CD8-positive, alpha-beta memory T cell (primary cell): ENCODE results near the gene PAX5. TPM values are rescaled to one million over a fixed set of nuclear protein-coding genes. Genes with fewer than 3 reads are reported as not detected.

Source experiments
- CTCF ChIA-PET: fragments of 350-600 bp; sonication (Branson Sonifier 250); formaldehyde crosslinking; loops from one replicate; lab custom pipeline; 2021; ENCODE audit warnings: antibody characterized with exemption; lab: Charles Lee
- POLR2A ChIA-PET: fragments of 350-600 bp; sonication (Branson Sonifier 250); formaldehyde crosslinking; loops from one replicate; lab custom pipeline; 2021; ENCODE audit warnings: antibody characterized with exemption; lab: Charles Lee
- DNase-seq, 5 donors: peaks; one replicate each; pipeline versions ENCODE4 v3.0.0 to v3.0.0-alpha.2; 2020 to 2022; ENCODE audit warnings: mixed read lengths in 1 of 5
- H3K27ac ChIP-seq: one replicate; pipeline ENCODE4 v1.7.0; 2013; ENCODE audit warnings: low read depth, mild to moderate bottlenecking, low read length, moderate library complexity
- H3K27me3 ChIP-seq: 2 replicates; pipeline ENCODE4 v1.7.0; 2013; ENCODE audit warnings: low read length, mild to moderate bottlenecking; ENCODE audit not compliant: insufficient read depth, poor library complexity, severe bottlenecking
- H3K36me3 ChIP-seq: 2 replicates; pipeline ENCODE4 v1.7.0; 2013; ENCODE audit warnings: mild to moderate bottlenecking, low read length, moderate library complexity; ENCODE audit not compliant: insufficient read depth
- H3K4me1 ChIP-seq: 2 replicates; pipeline ENCODE4 v1.7.0; 2013; ENCODE audit warnings: mild to moderate bottlenecking, low read length, moderate library complexity; ENCODE audit not compliant: insufficient read depth
- H3K4me3 ChIP-seq: 2 replicates; pipeline ENCODE4 v1.7.0; 2013; ENCODE audit warnings: mild to moderate bottlenecking, low read length
- H3K9me3 ChIP-seq: 2 replicates; pipeline ENCODE4 v1.7.0; 2013; ENCODE audit warnings: mild to moderate bottlenecking, low read length
- H3K27ac Mint-ChIP-seq, 8 donors: one replicate each; pipeline ENCODE4 v1.8.0; 2020 to 2021; ENCODE audit warnings: mixed read lengths in 8 of 8, mild to moderate bottlenecking in 6 of 8, inconsistent platforms in 3 of 8, moderate library complexity in 3 of 8
- H3K27me3 Mint-ChIP-seq, 2 donors: one replicate each; pipeline ENCODE4 v1.8.0; 2020 to 2021; ENCODE audit warnings: mixed read lengths in 2 of 2, mild to moderate bottlenecking in 1 of 2, moderate library complexity in 1 of 2
- H3K36me3 Mint-ChIP-seq, 3 donors: one replicate each; pipeline ENCODE4 v1.8.0; 2020 to 2021; ENCODE audit warnings: mixed read lengths in 3 of 3, inconsistent platforms in 1 of 3, mild to moderate bottlenecking in 1 of 3
- H3K4me1 Mint-ChIP-seq, 3 donors: one replicate each; pipeline ENCODE4 v1.8.0; 2020 to 2021; ENCODE audit warnings: mixed read lengths in 3 of 3, inconsistent platforms in 1 of 3, mild to moderate bottlenecking in 1 of 3
- H3K4me3 Mint-ChIP-seq, 7 donors: one replicate each; pipeline ENCODE4 v1.8.0; 2020 to 2021; ENCODE audit warnings: mixed read lengths in 7 of 7, mild to moderate bottlenecking in 6 of 7, moderate library complexity in 4 of 7, inconsistent platforms in 2 of 7
- H3K9me3 Mint-ChIP-seq, 5 donors: one replicate each; pipeline ENCODE4 v1.8.0; 2020 to 2022; ENCODE audit warnings: mixed read lengths in 5 of 5, mild to moderate bottlenecking in 3 of 5, moderate library complexity in 2 of 5, inconsistent platforms in 1 of 5
- polyA plus RNA-seq: library from polyadenylated mRNA; unstranded; fragments of 300-500 nt; fragmentation: Illumina TruSeq; gene quantifications from one replicate; pipeline ENCODE4 v1.2.3, GENCODE V29; 2021
- total RNA-seq, 2 experiments: library from RNA; stranded (reverse); gene quantifications; one replicate each; pipeline ENCODE4 v1.2.3, GENCODE V29; 2021

Gene PAX5
- total and polyA plus RNA-seq, 3 experiments from 2014 or later = 0.18 to 0.29 TPM; not detected in 1

DNA sequence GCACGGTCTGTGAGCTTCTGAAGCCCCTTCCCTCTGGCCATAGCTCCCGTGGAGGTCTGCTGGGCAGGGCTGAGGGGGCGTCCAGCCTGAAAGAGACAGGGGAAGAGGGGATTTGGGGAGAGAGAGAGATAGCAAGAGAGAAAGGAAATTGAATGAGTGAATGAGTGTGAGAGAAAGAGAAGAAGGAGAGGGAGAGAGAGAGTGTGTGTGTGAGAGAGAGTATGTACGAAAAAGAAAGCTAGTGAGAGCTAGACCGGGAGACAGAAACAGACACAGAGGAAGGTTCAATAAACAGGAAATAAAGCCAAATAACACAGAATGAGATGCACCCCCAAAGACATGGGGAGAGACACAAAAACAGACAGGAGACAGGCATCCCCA lies 37.4 kb downstream of the PAX5 start:
- H3K27ac ChIP-seq = no peak overlapping the region
- Mint-ChIP-seq H3K36me3 (peaks cover 0 to 6% (median 0%) of the 10 kb centered on the region in 3 donors), H3K4me1 (peaks cover 2 to 5% (median 4%) of the 10 kb centered on the region in 3 donors), H3K27ac (no peak overlapping the region), H3K27me3 (peaks cover 24 to 62% of the 10 kb centered on the region in 2 donors), H3K9me3 (peaks cover 0 to 8% (median 7%) of the 10 kb centered on the region in 5 donors), H3K4me3 (no peak overlapping the region)
- H3K9me3 ChIP-seq = no peaks in the 10 kb centered on the region
- H3K4me1 ChIP-seq = no peaks in the 10 kb centered on the region
- no peaks in the 10 kb centered on the region for H3K36me3 ChIP-seq
- H3K4me3 ChIP-seq = no peak overlapping the region
- ChIA-PET CTCF (interaction anchor here (0.8 to 1.8 kb wide), 6 partner anchors 13 to 414 kb away, joined by 3 to 7 read pairs (median 4); no protein-coding TSS in a partner anchor), POLR2A (interaction anchor here (0.5 kb wide), 1 partner anchor 349 kb away, joined by 5 read pairs; no protein-coding TSS in a partner anchor)
- no peaks in the 10 kb centered on the region for H3K27me3 ChIP-seq
- DNase-seq = no peak

DNA sequence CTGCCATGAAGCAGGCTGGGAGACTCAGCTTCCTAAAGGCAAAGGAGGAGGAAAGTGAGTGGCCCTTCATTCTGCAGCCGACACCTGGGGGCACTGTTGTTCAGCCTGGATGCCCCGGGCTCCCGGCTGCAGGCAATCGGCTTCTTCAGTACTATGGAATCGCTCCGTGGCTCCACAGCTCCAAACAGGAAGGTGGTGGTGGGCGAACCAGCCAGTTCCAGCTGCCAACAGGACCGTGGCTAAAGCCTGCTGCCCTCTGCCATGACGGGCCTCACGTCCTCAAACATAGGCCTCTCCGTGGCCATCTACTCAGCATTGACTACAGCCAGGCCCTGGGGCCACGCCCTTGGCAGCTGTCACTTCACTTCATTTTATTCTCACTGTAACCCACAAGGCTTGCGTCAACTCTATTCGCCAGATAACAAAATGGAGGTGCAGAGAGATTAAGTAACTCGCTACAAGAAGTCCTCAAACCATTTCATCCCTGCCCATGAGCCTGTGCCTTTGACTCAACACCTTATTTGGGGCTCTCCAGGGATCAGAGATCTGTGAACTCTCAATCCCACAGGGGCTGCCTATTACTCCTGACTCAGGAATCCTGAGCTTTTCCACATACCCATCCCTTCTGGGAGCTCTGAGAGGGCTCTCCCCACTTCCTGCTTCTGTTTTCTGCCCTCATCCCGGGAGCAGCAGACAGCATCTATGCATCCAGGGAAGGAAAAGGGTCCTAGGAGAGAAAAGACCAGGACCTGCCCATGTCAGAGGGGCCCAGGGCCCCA lies 38.0 kb downstream of the PAX5 start:
- no peak overlapping the region for H3K27ac ChIP-seq

DNA sequence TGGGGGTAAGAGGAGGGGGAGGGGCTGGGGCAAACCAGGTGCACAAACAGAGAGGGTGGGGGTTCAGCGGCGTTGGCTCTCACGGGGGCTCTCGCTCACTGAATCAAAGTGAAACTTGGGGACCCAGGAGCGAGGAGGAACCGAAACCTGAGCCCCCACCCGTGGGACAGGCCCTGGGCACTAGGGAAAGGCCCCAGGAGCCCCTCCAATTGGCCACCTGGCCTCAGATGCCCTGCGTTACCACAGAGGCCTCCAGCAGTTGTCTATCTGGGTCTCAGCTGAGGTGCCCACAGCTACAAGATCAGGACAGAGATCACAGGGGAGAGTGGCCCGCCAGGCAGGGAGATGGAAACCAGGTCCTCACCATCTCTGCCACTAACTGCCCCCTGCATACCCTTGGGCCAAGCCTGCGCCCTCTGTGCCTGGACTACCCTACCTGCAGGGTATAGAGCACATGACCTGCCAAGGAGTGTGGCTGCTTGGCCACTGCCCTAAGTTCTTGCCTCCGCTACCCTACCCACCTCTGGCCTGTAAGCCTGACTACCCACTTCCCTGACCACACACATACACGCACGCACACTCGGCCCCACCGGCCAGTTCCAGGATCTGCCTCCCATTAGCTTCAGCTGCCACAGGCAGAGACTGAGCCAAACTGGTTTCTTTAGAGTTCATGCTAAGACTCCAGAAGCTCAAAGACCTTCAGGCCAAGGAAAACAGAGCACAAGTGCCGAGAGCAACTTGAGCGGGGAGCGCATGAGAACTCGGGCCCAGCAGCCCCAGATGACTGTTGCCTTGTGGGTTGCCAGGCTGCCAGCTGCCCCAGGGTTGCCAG lies 39.9 kb downstream of the PAX5 start:
- Mint-ChIP-seq H3K27me3 (peaks cover 25 to 60% of the 10 kb centered on the region in 2 donors), H3K36me3 (peaks cover 0 to 21% (median 2%) of the 10 kb centered on the region in 3 donors), H3K9me3 (peaks cover 9 to 25% (median 22%) of the 10 kb centered on the region in 5 donors), H3K4me3 (no peak overlapping the region), H3K27ac (peak overlapping the region in 1 of 8 donors; percentile 3), H3K4me1 (peaks cover 2 to 5% (median 4%) of the 10 kb centered on the region in 3 donors)
- H3K4me3 ChIP-seq = no peak overlapping the region
- H3K4me1 ChIP-seq = no peaks in the 10 kb centered on the region
- no peaks in the 10 kb centered on the region for H3K9me3 ChIP-seq
- ChIA-PET POLR2A (no interaction called here), CTCF (no interaction called here)
- DNase-seq = peak in 1 of 5 donors; percentile 4
- H3K27ac ChIP-seq = no peak overlapping the region
- no peaks in the 10 kb centered on the region for H3K36me3 ChIP-seq
- peaks cover under 1% of the 10 kb centered on the region for H3K27me3 ChIP-seq

More for the DNA sequence above, 38.0 kb downstream of the PAX5 start:
- ChIA-PET POLR2A (interaction anchor here (0.6 kb wide), 1 partner anchor 279 kb away, joined by 6 read pairs; no protein-coding TSS in a partner anchor), CTCF (interaction anchor here (0.5 to 1.8 kb wide), 9 partner anchors 12 to 557 kb away, joined by 3 to 7 read pairs (median 4); no protein-coding TSS in a partner anchor)
- H3K27ac Mint-ChIP-seq = no peak overlapping the region
- H3K4me1 ChIP-seq = no peaks in the 10 kb centered on the region
- H3K36me3 ChIP-seq = no peaks in the 10 kb centered on the region
- peaks cover 1 to 14% (median 12%) of the 10 kb centered on the region in 5 donors for H3K9me3 Mint-ChIP-seq
- peaks cover 25 to 60% of the 10 kb centered on the region in 2 donors for H3K27me3 Mint-ChIP-seq
- H3K36me3 Mint-ChIP-seq = peaks cover 0 to 10% (median 0%) of the 10 kb centered on the region in 3 donors
- H3K4me3 ChIP-seq = peak overlapping the region; percentile 29
- DNase-seq = peak; percentile 22 to 62 (median 32)
- H3K27me3 ChIP-seq = no peaks in the 10 kb centered on the region
- peaks cover 2 to 5% (median 4%) of the 10 kb centered on the region in 3 donors for H3K4me1 Mint-ChIP-seq
- H3K4me3 Mint-ChIP-seq = peak overlapping the region in 6 of 7 donors; percentile 30 to 78 (median 54)
- H3K9me3 ChIP-seq = no peaks in the 10 kb centered on the region

DNA sequence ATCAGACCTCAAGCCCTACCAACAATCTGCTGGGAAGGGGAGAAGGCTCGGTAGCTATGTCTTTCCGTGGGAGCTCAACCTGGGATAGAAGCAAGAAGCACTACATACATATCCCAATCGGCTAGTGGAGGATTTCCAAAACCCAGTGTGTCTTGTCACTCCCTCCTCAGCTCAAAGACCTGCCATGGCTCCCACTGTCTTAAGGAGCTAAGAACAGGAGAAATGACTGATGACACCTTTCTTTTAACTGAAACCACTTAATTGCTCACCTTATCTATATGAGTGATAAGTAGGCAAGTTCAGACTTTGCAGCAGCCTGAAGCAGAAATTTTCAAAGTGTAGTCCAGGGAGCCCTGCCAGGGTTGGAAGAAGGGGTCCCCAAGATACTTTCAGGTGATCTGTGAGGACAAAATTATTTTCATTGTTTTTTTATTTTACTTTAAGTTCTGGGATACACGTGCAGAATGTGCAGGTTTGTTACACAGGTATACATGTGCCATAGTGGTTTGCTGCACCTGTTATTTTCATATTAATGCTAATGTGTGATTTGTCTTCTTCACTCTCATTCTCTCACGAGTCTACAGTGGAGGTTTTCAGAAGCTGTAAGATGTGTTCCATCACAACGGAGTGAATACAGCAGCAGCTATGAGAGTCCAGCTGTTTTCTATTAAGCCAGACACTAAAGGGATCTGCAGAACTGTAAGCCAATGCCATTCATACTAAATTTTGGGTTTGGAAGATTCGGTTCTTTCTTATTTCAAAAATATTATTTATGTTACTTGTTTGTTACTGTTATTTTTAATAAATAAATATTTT lies 41.4 kb downstream of the PAX5 start:
- DNase-seq = no peak
- H3K36me3 Mint-ChIP-seq = peaks cover 0 to 21% (median 2%) of the 10 kb centered on the region in 3 donors
- Histone ChIP-seq H3K27me3 (peaks cover 7% of the 10 kb centered on the region), H3K9me3 (no peaks in the 10 kb centered on the region), H3K27ac (no peak overlapping the region), H3K4me3 (no peak overlapping the region), H3K36me3 (no peaks in the 10 kb centered on the region), H3K4me1 (no peaks in the 10 kb centered on the region)
- ChIA-PET POLR2A (no interaction called here), CTCF (no interaction called here)
- H3K9me3 Mint-ChIP-seq = peaks cover 9 to 25% (median 22%) of the 10 kb centered on the region in 5 donors
- no peak overlapping the region for H3K27ac Mint-ChIP-seq
- peaks cover 2 to 6% (median 5%) of the 10 kb centered on the region in 3 donors for H3K4me1 Mint-ChIP-seq
- no peak overlapping the region for H3K4me3 Mint-ChIP-seq
- H3K27me3 Mint-ChIP-seq = peaks cover 35 to 64% of the 10 kb centered on the region in 2 donors

DNA sequence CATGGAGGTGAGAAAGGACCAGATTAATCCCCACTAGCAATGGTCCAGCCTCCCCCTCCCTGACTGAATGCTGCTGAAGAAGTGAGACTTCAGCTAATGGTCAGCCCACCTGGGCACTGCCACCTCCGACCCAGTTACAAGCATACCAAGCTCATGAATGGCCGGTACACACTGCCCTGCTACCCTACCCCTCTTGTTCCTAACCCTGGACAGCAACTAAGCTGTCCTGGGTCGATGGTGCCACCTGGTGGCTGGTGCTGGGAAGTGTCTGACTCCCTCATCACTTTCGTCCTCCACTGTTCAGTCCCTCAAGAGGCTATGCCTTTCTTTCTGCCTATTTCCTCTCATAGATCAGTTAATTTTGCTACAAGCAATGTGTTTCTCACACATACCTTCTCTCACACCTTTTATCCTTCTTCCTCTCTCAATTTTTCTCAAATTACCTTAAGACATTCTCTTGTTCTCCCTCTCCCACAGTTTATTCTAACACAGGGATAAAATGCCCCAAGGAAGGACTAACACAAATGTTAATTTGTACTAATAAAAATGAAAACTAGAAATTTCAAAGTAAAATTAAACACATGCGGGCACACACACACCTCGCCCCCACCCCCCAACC lies 42.4 kb downstream of the PAX5 start:
- Histone ChIP-seq H3K4me1 (no peaks in the 10 kb centered on the region), H3K36me3 (no peaks in the 10 kb centered on the region)

DNA sequence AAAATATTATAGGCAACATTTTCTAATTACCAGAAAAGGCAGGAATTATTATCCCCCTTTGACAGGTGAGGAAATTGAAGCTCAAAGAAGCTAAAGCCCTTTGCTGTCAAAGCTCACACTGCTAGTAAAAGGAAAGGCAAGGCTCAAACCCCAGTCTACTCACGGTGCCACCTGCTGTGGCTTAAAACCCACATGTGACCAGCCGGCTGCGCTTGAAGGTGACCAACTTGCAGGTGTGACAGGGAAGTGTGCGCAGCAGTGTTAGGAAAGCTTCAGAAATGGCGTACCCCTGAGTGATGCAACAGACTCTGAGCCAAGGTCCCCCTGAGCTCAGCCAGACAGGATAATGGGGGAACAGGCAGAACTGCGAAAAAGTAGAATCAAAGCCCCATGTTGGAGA lies 45.2 kb downstream of the PAX5 start:
- POLR2A ChIA-PET = no interaction called here
- H3K27ac Mint-ChIP-seq = no peak overlapping the region
- H3K4me1 Mint-ChIP-seq = peaks cover 9 to 23% (median 19%) of the 10 kb centered on the region in 3 donors
- peaks cover 9 to 25% (median 22%) of the 10 kb centered on the region in 5 donors for H3K9me3 Mint-ChIP-seq
- H3K9me3 ChIP-seq = no peaks in the 10 kb centered on the region
- peaks cover 29% of the 10 kb centered on the region for H3K27me3 ChIP-seq
- no peak overlapping the region for H3K4me3 Mint-ChIP-seq
- H3K36me3 ChIP-seq = no peaks in the 10 kb centered on the region
- H3K36me3 Mint-ChIP-seq = peaks cover 0 to 21% (median 2%) of the 10 kb centered on the region in 3 donors
- peaks cover 46 to 79% of the 10 kb centered on the region in 2 donors for H3K27me3 Mint-ChIP-seq
- no peaks in the 10 kb centered on the region for H3K4me1 ChIP-seq
- no peak overlapping the region for H3K27ac ChIP-seq
- no peak overlapping the region for H3K4me3 ChIP-seq
- no peak for DNase-seq
- CTCF ChIA-PET = no interaction called here

More for the DNA sequence above, 42.4 kb downstream of the PAX5 start:
- Histone ChIP-seq H3K9me3 (no peaks in the 10 kb centered on the region), H3K27ac (no peak overlapping the region), H3K27me3 (peaks cover 17% of the 10 kb centered on the region), H3K4me3 (no peak overlapping the region)
- DNase-seq = no peak
- ChIA-PET CTCF (no interaction called here), POLR2A (no interaction called here)
- Mint-ChIP-seq H3K4me3 (no peak overlapping the region), H3K4me1 (peaks cover 6 to 17% (median 15%) of the 10 kb centered on the region in 3 donors), H3K27ac (no peak overlapping the region), H3K27me3 (peaks cover 38 to 75% of the 10 kb centered on the region in 2 donors), H3K9me3 (peaks cover 9 to 25% (median 22%) of the 10 kb centered on the region in 5 donors), H3K36me3 (peaks cover 0 to 21% (median 2%) of the 10 kb centered on the region in 3 donors)

DNA sequence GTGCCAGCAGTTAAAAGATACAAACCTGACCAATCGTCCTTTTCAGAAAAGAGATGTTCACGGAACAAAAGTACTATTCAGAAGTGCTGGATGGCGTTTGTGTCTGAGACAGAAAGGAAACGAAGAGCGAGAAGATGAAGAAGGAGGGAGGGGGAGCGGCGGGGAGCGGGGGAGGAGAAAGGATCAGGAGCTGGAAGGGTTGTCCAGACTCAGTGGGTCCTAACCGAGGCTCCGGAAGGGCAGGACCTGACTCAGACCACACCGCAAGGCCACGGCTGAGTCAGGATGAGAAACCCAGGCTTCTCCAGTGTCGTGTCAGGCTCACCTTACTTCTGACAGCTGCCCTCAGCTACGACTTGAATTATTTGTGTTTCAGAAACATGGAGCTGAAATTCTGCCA lies 46.2 kb downstream of the PAX5 start:
- Mint-ChIP-seq H3K27me3 (peaks cover 43 to 76% of the 10 kb centered on the region in 2 donors), H3K36me3 (peaks cover 0 to 21% (median 2%) of the 10 kb centered on the region in 3 donors), H3K9me3 (peaks cover 9 to 25% (median 22%) of the 10 kb centered on the region in 5 donors), H3K4me3 (no peak overlapping the region), H3K4me1 (peaks cover 9 to 23% (median 19%) of the 10 kb centered on the region in 3 donors), H3K27ac (no peak overlapping the region)
- Histone ChIP-seq H3K9me3 (no peaks in the 10 kb centered on the region), H3K4me1 (no peaks in the 10 kb centered on the region), H3K4me3 (no peak overlapping the region), H3K27me3 (peaks cover 29% of the 10 kb centered on the region), H3K27ac (no peak overlapping the region), H3K36me3 (no peaks in the 10 kb centered on the region)
- no peak for DNase-seq
- POLR2A ChIA-PET = no interaction called here
- CTCF ChIA-PET = no interaction called here
